Umbilical cord (tissue), 2 donors: ENCODE measurements around the gene GSK3A. TPM values are rescaled to one million over a fixed set of nuclear protein-coding genes. Genes with fewer than 3 reads are reported as not detected.
A peak's percentile ranks its signal among the peaks of the same experiment; 100 is the strongest.

Experiments
- DNase-seq: peaks from one replicate; pipeline ENCODE4 v3.0.0-alpha.2; 2015; ENCODE audit warnings: low spot score
- total RNA-seq: library from RNA; depleted of rRNA; stranded (reverse); fragments of >200 nt; gene quantifications from one replicate; pipeline ENCODE4 v1.2.3, GENCODE V29; 2014; ENCODE audit warnings: low replicate concordance; ENCODE audit not compliant: insufficient read depth

GSK3A gene
- total RNA-seq, 1 donor from 2014 or later, result 7.2 TPM

DNA sequence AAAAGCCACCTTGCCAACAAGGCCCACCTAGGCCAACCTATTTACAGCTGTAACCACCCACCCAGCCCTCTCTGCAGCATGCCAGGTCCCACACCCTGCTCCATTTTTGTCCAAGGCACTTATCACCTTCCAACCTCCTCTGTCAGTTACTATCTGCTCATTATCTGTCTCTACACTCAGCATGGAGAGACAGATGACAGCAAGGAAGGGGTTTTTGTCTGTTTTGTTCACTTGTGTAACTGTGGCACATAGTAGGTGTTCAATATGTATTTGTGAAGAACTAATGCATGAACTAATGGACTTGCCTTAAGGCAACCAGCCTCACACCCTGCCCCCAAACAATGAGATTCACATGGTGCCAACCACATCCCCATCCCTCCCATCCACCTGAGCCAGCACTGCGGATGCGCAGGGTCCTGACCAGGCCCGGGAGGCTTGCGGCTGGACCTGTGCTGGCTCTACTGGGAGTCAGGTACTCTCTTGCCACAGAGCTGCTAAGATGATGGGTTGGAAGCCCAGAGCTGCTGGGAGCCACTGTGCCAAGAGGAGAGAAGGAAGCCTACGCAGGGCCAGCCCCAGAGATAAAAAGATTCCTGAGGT lies 42.2 kb downstream of the GSK3A start:
- no peak for DNase-seq

DNA sequence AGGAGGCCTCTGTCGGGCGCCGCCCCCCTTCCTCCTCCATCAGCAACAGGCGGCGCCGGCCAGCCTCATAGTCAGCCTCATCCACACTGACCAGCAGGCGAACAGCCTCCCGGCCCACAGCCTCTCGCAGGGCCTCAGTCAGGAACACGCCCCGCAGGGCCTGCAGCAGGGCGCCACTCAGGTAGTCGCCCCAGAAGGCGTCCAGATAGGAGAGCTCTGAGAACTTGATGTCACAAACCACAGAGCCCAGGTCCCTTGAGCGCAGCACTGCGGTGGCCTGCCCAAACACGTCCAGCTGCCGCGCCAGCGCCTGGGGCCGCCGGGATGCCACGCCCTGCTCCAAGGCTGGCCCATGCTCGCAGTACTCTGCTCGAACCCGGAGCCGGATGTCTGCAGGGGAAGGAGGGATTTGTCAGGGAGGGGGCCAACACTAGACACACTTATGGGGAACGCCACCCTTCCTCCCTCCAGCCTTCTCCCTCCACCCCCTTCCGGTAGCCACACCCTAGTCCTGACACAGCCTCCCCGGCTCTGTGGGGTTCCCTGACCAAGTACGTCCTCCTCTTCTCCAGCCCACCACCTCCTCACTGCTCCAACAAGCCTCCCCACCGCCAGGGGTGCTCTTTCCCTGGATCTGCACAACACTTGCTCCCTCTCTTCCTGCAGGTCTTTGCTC lies 42.8 kb downstream of the GSK3A start:
- DNase-seq, result peak; percentile 24

DNA sequence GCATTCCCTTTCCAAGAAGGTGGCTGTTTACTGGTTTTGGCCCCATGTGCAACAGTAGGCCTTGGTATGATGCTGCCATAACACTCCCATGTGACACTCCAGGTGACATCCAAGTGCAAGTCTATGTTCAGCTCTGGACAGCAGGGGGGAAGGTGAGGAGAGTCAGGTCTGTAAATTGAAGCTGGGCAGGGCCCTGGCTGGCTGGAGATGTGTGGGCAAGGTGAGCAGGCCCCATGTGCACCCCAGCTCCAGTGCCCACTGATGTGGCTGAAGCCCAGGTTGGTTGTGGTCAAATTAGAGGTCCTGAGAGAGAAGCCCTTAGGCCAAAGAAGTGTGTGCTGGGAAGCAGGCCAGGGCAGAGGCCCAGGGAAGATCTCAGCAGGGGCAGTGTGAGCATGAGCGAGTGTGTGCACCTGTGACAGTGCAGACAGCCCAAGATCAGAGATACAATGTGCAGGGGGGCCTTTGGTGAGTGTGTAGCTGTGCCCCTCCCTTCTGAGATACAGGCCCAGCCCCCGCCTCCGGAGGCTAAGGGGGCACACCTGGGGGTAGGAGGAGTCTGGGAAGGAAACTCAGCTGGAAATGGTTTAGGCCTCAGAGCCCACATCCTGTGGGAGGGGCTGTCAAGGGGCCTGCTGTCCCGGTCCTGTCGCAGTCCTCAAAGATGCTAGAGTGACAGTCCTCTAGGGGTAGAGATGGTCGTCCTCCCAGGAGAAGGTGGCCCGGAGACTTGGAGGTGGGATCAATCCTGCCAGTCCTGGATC lies 43.5 kb downstream of the GSK3A start:
- DNase-seq, result no peak

DNA sequence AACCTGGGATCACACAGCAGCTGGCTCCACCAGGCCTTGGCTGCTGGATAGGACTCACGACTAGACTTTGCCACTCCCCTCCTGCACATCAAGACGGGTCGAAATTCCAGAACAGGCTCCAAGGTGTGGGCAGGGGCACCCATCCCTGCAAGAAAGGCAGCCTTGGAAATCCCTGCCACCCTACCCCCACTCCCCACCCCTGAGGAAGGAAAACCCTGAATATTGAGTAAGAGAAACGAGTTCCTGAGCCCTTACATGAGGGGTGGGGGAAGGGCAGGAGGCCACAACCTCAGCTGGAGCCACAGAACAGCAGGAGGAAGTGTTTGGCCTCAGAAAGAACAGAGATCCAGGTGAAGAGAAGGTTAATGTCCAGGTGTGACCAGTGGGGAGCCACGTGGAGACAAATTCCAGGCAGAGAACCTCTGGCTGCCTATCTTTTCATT lies 45.0 kb downstream of the GSK3A start:
- no peak for DNase-seq

DNA sequence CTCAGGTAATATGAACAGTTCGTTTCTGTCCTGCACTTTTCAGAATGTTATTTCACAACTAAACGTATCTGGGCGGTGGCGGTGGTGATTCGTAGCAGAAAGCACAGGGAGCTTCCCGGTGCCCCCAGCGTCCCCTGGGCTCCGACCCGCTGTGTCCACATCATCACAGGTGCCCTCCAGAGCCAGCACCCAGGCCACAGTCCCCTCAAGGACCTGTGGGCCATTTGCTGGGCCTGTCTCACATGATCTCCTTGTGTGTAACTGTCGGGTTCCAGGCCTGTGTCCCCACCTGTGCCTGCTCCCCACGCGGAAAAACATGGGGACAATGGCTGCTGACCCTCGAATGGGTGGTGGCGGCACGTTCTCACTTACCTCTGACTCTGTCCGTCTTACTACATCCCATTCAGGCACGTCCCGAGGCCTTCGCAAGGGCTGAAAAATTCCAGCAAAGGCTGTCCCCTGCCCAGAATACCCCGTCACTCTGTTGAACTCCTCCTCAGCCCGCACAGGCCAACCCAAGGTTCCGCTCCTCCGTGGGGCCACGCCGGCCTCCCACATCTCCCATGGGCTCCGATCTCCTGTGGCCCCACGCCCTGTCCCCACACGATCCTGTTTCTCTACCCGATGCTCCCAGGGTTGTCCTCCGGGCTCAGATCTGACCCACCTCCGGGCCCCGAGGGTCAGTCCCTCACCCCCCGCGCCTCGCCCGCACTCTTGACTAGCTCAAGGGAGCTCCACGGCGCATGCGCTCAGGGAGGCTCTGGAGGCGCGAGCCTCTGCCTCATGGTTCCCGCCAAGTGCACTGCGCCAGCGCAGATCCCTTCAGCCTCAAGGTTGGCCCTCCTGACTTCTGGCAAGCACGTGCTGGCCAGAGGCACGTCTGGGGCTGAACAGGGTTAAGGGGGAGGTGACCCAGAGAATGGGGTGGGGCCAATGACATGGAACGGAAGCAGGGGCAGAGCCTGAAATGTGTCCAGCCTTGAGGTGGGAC lies 46.1 kb downstream of the GSK3A start:
- DNase-seq, result no peak

DNA sequence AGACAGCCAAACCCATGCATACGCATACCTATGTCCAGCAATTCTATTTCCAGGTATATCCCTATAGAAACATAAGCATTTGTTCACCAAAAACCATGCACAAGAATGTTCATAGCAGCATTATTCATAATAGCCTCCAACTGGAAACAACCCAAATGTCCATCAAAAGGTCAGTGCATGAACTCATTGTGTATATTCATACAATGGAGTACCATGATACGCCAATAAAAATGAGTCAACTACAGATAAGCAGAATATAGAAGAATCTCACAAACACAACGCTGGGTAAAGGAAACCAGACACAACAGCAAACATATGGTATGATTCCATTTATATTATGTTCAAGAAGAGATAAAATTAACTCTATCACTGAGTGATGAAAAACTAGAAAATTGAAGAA lies 48.7 kb downstream of the GSK3A start:
- DNase-seq, result no peak

DNA sequence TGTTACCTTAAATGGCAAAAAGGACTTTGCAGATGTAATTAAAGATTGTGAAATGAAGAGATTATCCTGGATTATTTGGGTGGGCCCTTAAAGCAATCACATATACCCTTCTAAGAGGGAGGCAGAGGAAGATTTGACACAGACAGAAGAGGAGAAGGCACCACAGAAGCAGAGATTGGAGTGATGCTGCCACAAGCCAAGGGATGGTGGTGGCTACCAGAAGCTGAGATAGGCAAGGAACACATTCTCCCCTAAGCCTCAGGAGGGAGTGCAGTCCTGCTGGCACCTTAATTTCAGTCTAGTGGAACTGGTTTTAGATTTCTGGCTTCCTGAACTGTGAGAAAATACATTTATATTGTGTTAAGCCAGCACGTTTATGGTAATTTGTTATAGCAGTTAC lies 49.1 kb downstream of the GSK3A start:
- no peak for DNase-seq

DNA sequence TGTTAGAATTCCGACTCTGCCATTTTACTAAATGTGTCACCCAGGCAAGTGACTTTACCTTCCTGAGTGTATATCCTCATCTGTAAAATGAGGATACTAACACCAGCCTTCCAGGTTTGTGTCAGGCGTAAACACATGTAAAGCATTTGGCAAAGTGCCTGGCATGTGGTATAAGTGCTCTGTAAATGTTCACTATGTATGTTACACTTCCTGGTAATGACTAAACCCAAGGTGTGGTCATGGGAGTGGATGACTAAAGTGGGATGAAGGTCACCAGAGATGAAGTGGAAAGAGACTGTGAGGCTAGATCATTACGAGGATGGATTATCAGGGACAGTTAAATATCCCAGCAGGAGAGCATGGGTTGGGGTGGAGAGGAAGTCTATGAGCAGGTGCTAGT lies 50.5 kb downstream of the GSK3A start:
- DNase-seq, result no peak

DNA sequence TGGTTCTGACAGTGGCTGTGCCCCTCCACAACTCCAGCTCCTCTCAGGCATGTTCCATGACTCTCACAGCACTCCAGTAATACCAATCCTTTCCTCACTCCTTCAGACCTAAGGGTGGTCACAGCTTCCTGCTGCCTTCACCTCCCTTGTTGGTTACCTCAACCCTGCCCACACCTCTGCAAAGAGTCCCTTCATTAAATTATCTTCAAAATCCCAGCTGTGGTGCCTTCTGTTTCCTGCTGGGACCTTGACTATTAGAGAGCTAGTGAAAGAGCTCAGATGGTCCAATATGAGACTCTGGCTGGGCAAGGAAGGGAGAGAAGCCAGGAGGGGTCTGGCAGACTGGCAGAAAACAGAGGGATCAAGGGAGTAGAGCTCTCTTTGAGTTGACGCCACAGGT lies 51.1 kb downstream of the GSK3A start:
- no peak for DNase-seq

DNA sequence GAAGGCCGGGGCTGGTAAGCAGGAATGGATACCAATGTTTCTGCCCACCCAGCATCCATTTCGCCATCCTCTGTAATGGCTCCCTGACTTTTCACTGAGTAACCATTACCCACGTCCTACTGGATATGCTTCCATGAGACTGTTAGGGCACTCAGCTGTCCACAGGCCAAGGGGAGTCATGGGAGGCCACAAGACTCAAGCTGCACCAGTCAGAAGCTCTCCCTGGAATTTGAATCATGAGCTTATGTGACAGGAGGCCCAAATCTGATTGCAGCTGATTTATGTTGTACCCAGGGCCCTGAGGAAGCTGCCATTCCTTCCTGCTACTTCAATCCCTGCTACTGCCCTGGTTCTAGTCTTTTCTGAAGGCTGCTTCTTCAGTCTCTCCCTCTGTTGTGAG lies 53.3 kb downstream of the GSK3A start:
- DNase-seq, result no peak

DNA sequence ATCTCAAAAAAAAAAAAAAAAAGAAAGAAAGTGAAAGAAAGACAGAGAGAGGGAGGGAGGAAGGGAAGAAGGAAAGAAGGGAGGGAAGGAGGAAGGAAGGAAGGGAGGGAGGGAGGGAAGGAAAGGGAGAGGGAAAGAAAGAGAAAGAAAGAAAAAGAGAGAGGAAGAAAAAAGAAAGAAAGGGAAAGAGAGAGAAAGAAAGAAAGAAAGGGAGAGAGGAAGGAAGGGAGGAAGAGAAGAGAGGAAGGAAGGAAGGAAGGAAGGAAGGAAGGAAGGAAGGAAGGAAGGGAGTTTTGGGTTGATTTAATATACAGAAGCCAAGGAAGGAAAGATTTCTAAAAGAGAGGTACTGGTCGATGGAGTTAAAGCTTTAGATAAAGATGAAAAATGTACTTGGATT lies 53.7 kb downstream of the GSK3A start:
- no peak for DNase-seq

DNA sequence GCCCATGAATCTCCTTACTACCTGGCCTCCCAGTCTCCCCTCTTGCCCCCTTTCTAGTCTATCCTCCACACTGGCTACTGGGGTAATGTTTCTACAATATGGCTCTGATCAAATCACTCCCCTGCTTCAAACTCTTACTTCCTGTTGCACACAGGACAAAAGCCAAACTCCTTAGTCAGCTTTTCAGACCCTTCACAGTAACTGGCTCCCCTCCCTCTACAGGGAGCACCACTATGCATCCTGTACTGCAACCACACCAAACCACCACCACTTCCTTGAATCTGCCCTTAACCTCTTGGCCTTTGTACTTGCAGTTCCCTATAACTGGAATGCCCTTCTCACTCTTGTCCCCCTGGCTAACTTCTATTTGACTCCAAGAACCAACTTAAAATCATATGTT lies 57.1 kb downstream of the GSK3A start:
- DNase-seq, result no peak

DNA sequence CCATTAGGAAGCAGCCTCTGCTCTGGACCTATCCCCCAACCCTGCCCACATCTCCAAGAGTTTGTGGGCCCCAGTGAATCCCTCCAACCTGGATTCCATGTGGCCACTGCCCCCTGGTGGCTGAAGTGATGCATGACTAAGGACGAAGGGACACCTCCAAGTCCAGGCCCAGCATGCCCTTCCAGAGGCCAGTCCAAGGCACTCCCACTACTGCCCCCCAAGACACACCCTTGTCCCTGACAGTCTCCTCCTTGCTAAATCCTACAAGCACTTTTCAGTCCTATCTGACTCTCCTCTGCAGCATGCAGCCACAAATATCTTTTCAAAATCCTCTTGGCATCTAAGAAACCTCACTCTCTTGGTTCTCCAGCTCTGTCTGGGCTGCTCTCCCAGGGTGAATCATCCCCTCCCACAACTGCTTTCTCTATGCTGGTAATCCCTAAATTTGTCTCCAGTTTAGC lies 58.0 kb downstream of the GSK3A start:
- peak; percentile 84 for DNase-seq

Other genes starting within 250 kb of the GSK3A start
- 3.4 TPM for gene ATP1A3, start 248.4 kb downstream of the GSK3A start, total RNA-seq
- not detected for gene GRIK5, start 172.4 kb downstream of the GSK3A start, total RNA-seq
- gene ZNF574, start 166.4 kb downstream of the GSK3A start, total RNA-seq, result 7.7 TPM
- gene POU2F2, start 110.2 kb downstream of the GSK3A start, total RNA-seq, result 2.9 TPM
- 26.5 TPM for gene DEDD2, start 24.9 kb downstream of the GSK3A start, total RNA-seq
- gene ZNF526, start 22.3 kb downstream of the GSK3A start, total RNA-seq, result 7.5 TPM
- 33.2 TPM for gene ERF, start 12.5 kb upstream of the GSK3A start, total RNA-seq
- gene CIC, start 26.6 kb upstream of the GSK3A start, total RNA-seq, result 10.4 TPM
- not detected for gene PRR19, start 59.5 kb upstream of the GSK3A start, total RNA-seq
- 3.4 TPM for gene PAFAH1B3, start 60.0 kb upstream of the GSK3A start, total RNA-seq
- not detected for gene TMEM145, start 70.7 kb upstream of the GSK3A start, total RNA-seq
- 19.5 TPM for gene MEGF8, start 83.0 kb upstream of the GSK3A start, total RNA-seq
- not detected for gene CNFN, start 147.7 kb upstream of the GSK3A start, total RNA-seq
- 6.5 TPM for gene LIPE, start 184.8 kb upstream of the GSK3A start, total RNA-seq
- gene CXCL17, start 200.3 kb upstream of the GSK3A start, total RNA-seq, result not detected